ENCODE results near the gene GATD1.
A peak's percentile ranks its signal among the peaks of the same experiment; 100 is the strongest.

GATD1 gene

DNA sequence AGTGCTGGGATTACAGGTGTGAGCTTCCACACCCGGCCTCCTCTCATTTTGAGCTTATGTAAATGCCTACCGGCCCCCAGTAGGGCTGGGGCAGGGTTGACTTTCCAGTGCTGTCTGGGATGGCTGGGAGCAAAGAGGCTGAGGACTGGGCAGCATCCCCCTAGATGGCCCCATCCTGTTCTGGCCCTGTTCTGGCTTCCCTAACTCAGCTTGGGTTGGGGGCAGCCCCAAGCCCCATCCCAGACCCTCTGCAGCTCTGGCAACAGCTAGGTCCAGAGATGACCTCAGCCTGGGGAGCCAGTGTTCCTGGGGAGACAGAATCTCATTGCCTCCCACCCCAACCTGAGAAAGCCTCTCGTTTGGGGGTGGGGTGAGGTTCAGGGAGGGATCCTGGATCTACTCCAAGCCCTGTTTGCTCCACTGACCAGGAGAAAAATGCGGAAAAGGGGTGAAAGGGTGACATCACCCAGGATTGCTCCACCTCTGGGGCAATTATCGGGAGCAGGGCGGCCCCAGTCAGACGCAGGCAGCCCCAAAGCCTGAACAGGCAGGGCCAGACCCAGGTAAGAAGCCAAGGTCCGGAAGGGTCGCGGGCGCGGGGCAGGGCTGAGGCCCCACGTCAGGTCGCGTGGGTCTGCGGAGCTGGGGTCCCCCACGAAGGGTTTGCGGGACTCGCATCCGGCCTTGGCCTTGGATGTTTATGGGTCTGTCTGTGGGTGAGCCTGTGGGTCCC lies 41.3 kb upstream of the GATD1 start, which contains the start of gene PNPLA2:
PNPLA2 (plus strand) TSS at position 519 of the 733 bp plus-strand sequence. CDS start 805 bp downstream, outside the sequence.
- TF ChIP-seq, protein P1, sequence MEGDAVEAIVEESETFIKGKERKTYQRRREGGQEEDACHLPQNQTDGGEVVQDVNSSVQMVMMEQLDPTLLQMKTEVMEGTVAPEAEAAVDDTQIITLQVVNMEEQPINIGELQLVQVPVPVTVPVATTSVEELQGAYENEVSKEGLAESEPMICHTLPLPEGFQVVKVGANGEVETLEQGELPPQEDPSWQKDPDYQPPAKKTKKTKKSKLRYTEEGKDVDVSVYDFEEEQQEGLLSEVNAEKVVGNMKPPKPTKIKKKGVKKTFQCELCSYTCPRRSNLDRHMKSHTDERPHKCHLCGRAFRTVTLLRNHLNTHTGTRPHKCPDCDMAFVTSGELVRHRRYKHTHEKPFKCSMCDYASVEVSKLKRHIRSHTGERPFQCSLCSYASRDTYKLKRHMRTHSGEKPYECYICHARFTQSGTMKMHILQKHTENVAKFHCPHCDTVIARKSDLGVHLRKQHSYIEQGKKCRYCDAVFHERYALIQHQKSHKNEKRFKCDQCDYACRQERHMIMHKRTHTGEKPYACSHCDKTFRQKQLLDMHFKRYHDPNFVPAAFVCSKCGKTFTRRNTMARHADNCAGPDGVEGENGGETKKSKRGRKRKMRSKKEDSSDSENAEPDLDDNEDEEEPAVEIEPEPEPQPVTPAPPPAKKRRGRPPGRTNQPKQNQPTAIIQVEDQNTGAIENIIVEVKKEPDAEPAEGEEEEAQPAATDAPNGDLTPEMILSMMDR (conservative IDR thresholded peaks at IDR 0.05; ENCODE audit: low read depth, low read length) = no peak
- peak within 1 kb of the TSS; percentile 63 for H3K4me3 ChIP-seq (ENCODE audit: low read length)
- no peak for DNase-seq (ENCODE audit: low read depth)

DNA sequence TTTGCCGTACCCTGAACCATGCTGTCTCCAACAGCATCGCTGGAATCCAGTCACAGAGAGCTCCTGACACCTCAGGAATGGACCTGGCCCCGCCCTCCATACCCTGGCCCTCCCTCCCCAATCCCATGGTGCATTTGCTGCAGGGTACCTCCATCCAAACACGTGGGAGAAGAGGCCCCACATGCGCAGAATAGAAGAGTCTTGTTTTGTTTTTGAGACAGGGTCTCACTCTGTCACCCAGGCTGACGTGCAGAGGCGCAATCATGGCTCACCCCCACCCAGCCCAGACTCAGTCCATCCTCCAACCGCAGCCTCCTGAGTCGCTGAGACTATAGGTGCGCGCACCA lies 39.1 kb upstream of the GATD1 start:
- TF ChIP-seq, protein P1 (conservative IDR thresholded peaks at IDR 0.05; ENCODE audit: low read depth, low read length) = no peak
- H3K4me3 ChIP-seq (ENCODE audit: low read length) = no peak overlapping the region
- no peak for DNase-seq (ENCODE audit: low read depth)

DNA sequence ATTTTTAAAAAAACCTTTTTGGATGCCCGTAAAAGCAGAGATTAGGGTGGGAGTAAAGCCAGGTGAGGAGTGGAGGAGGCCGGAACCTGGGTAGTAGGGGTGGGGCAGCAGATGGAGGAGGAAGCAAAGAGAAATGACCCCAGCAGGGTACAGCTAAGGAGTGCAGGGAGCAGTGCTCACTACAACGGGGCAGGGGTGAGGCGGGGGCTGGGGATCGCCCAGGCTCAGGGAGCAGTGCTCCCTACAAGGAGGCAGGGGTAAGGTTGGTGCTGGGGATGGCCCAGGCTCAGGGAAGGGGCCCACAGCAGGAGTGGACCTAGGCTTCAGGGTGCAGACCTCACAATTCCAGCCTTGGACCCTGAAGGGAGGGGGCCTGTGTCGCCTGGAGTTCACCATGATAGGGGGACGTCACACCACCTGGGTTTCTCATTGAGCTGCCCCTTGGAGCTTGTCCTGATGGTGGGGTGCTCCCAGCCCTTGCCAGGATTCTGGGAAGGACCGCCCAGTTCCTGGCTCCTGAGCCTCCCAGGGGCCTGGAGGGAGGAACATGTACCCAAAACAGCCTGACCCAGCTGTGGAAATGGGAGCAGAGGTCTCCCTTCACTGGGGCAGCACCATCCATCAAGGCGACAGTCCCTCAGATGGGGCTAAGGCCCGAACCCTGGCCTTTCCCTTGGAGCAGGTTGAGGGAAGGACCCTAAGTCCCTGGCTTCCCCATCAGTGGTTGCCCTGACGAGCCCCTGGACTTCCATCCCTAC lies 38.6 kb upstream of the GATD1 start:
- no peak overlapping the region for H3K4me3 ChIP-seq (ENCODE audit: low read length)
- DNase-seq (ENCODE audit: low read depth) = no peak
- TF ChIP-seq, protein P1 (conservative IDR thresholded peaks at IDR 0.05; ENCODE audit: low read depth, low read length) = no peak

DNA sequence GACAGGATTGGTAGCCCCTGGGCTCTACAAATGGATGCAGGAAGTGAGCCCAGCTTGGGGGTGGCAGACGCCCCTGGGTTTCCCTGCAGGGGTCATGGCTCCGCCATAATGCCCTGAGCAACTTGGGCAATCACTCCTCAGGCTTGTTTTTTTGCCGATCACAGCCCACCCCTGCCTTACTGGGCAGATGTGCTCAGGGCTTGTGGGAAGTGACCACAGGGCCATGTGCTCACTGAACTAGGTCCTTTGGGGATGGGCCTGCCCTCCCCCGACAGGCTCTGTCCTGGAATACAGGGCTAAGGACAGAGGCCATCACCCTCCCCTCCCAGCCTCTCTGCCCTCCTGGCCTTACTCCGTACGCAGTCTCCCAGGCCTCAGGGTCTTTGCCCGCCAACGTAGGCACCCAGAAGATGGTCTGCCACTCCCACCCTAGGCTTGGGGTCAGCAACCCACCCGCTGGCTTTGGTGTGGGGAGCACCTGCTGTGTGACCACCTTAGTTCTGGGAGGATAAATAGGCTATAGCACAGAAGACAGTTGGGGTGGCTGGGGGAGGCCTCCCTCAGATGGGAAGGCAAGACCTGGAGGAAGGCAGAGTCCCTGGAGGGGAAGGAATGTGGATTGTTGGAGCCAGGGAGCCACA lies 36.3 kb upstream of the GATD1 start:
- no peak overlapping the region for H3K4me3 ChIP-seq (ENCODE audit: low read length)
- TF ChIP-seq, protein P1 (conservative IDR thresholded peaks at IDR 0.05; ENCODE audit: low read depth, low read length) = no peak
- no peak for DNase-seq (ENCODE audit: low read depth)

DNA sequence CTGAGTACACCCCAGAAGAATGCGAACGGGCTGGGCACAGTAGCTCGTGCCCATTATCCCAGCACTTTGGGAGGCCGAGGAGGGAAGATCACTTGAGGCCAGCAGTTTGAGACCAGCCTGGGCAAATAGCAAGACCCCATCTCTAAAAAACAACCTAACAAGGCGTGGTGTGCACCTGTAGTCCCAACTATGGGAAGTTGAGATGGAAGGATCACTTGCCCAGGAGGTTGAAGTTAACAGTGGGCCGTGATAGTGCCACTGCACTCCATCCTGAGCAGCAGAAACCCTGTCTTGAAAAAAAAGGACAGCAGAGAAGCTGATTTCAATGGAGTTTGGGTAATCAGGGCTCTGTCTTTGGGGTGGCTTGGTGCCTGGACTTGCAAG lies 35.8 kb upstream of the GATD1 start:
- DNase-seq (ENCODE audit: low read depth) = no peak
- TF ChIP-seq, protein P1 (conservative IDR thresholded peaks at IDR 0.05; ENCODE audit: low read depth, low read length) = no peak
- H3K4me3 ChIP-seq (ENCODE audit: low read length) = no peak overlapping the region

DNA sequence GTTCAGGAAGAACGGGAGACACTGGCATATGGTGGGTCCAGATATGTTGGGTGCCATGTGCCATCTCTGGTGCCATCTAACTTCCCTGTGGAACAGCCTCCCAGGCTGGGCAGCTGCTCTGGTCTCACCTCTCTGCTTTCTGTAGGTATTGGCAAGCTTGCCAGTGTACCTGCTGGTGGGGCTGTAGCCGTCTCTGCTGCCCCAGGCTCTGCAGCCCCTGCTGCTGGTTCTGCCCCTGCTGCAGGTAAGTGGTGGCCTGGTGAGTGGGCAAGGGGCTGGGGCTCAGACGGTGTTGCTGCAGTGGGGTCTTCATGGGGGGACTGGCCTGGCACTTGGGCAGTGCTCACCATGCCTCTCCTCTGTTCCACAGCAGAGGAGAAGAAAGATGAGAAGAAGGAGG lies 35.1 kb upstream of the GATD1 start:
- TF ChIP-seq, protein P1 (conservative IDR thresholded peaks at IDR 0.05; ENCODE audit: low read depth, low read length) = no peak
- no peak overlapping the region for H3K4me3 ChIP-seq (ENCODE audit: low read length)
- no peak for DNase-seq (ENCODE audit: low read depth)
